Keratinocyte (primary cell): ENCODE measurements around the gene DNLZ. TPM values are rescaled to one million over a fixed set of nuclear protein-coding genes. Genes with fewer than 3 reads are reported as not detected.

Experiments
- DNase-seq: peaks from one replicate; pipeline ENCODE4 v3.0.0-alpha.2; 2011; ENCODE audit warnings: low read depth, missing footprints, low spot score
- FAIRE-seq: peaks from 2 replicates; lab custom pipeline; 2011; peaks lifted over from hg19 to GRCh38; lab: Jason Lieb, UNC
- H2AFZ ChIP-seq: 2 replicates; pipeline ENCODE4 v1.6.0; 2012; ENCODE audit warnings: low read length, control low read depth, inconsistent platforms; ENCODE audit not compliant: control insufficient read depth
- H3K27ac ChIP-seq: 2 replicates; pipeline ENCODE4 v1.5.1; 2011; ENCODE audit warnings: low read length; ENCODE audit not compliant: control insufficient read depth, insufficient read depth
- H3K27me3 ChIP-seq: 3 replicates; pipeline ENCODE4 v1.6.0; 2011; ENCODE audit warnings: low read length; ENCODE audit not compliant: control insufficient read depth, insufficient read depth; ENCODE audit errors: extremely low read depth
- H3K36me3 ChIP-seq, 2 experiments: 2 replicates in 1 of 2; 3 replicates in 1 of 2; pipeline ENCODE4 v1.5.1; 2011; ENCODE audit warnings: low read length in 2 of 2, mild to moderate bottlenecking in 1 of 2; ENCODE audit not compliant: control insufficient read depth in 2 of 2, insufficient read depth in 2 of 2; ENCODE audit errors: extremely low read depth in 1 of 2
- H3K4me1 ChIP-seq: 3 replicates; pipeline ENCODE4 v1.5.1; 2011; ENCODE audit warnings: low read length; ENCODE audit not compliant: control insufficient read depth, insufficient read depth; ENCODE audit errors: extremely low read depth
- H3K4me2 ChIP-seq: 3 replicates; pipeline ENCODE4 v1.6.0; 2011; ENCODE audit warnings: low read depth, low read length; ENCODE audit not compliant: control insufficient read depth, insufficient read depth; ENCODE audit errors: extremely low read depth
- H3K4me3 ChIP-seq, 3 experiments: fragments of 200-600 bp in 1 of 3; sonication (generic) in 1 of 3; 2 replicates in 2 of 3; 3 replicates in 1 of 3; pipeline ENCODE4 v1.5.1; 2011 to 2016; ENCODE audit warnings: low read length in 3 of 3, mild to moderate bottlenecking in 3 of 3, control low read depth in 2 of 3, inconsistent platforms in 1 of 3, low read depth in 1 of 3, mixed read lengths in 1 of 3, mixed run types in 1 of 3, moderate library complexity in 1 of 3; ENCODE audit not compliant: control insufficient read depth in 2 of 3, insufficient read depth in 2 of 3; ENCODE audit errors: extremely low read depth in 1 of 3
- H3K79me2 ChIP-seq: 2 replicates; pipeline ENCODE4 v1.6.0; 2012; ENCODE audit warnings: low read length; ENCODE audit not compliant: control insufficient read depth, insufficient read depth
- H3K9ac ChIP-seq: 3 replicates; pipeline ENCODE4 v1.6.0; 2011; ENCODE audit warnings: low read length; ENCODE audit not compliant: control insufficient read depth, insufficient read depth; ENCODE audit errors: extremely low read depth
- H3K9me1 ChIP-seq: 3 replicates; pipeline ENCODE4 v1.6.0; 2011; ENCODE audit warnings: low read length; ENCODE audit not compliant: control insufficient read depth, insufficient read depth; ENCODE audit errors: extremely low read depth
- H3K9me3 ChIP-seq: 2 replicates; pipeline ENCODE4 v1.5.1; 2012; ENCODE audit warnings: low read depth, low read length; ENCODE audit not compliant: control insufficient read depth
- H4K20me1 ChIP-seq: 3 replicates; pipeline ENCODE4 v1.6.0; 2011; ENCODE audit warnings: low read length; ENCODE audit not compliant: control insufficient read depth, insufficient read depth; ENCODE audit errors: extremely low read depth
- EZH2 ChIP-seq: IDR thresholded peaks from one replicate; pipeline ENCODE4 v1.6.1; 2012; ENCODE audit warnings: inconsistent platforms, mild to moderate bottlenecking, low read length, moderate library complexity
- dilution Hi-C: fragments of 300-500 bp; cut with MboI; formaldehyde crosslinking; loops from one replicate; pipeline ENCODE4 v1.7.0; 2020; ENCODE audit warnings: low sequenced_read_pairs; ENCODE audit not compliant: extremely low pct_ligation_motif_present
- polyA plus RNA-seq, 5 experiments: library from polyadenylated mRNA; depleted of rRNA in 3 of 5; stranded (reverse) in 3 of 5; stranded (forward) in 1 of 5; unstranded in 1 of 5; fragments of >200 nt; gene quantifications; 1 replicate in 1 of 5; 2 replicates in 3 of 5; 3 replicates in 1 of 5; pipeline versions ENCODE4 v1.2.1 to v1.2.3, GENCODE V29; 2011 to 2012; ENCODE audit warnings: missing spikeins in 2 of 5, low read depth in 1 of 5, low replicate concordance in 1 of 5
- TF ChIP-seq, protein P1 (sequence below), 3 experiments: IDR thresholded peaks in 1 of 3; conservative IDR thresholded peaks in 1 of 3; optimal IDR thresholded peaks in 1 of 3; 2 replicates in 2 of 3; 3 replicates in 1 of 3; pipeline versions ENCODE3 to v1.5.1; 2011; ENCODE audit warnings: low read length in 3 of 3, mild to moderate bottlenecking in 3 of 3, moderate library complexity in 2 of 3, control low read depth in 1 of 3, inconsistent platforms in 1 of 3; ENCODE audit not compliant: insufficient read depth in 2 of 3; ENCODE audit errors: extremely low read depth in 1 of 3

The DNLZ gene
- polyA plus RNA-seq, 1 donor (not counting 4 experiments of a cell fraction or from before 2014, with no cell fraction given) = 6.7 TPM

GRCh38 chr9:136411378-136411777, 47.8 kb upstream of the DNLZ start:
- peaks cover 36 to 43% of the 10 kb centered on the region in 2 experiments for H3K36me3 ChIP-seq
- no peaks in the 10 kb centered on the region for H3K9me3 ChIP-seq
- peaks cover 55% of the 10 kb centered on the region for H3K79me2 ChIP-seq
- dilution Hi-C loops = no loop called here
- TF ChIP-seq, protein P1, sequence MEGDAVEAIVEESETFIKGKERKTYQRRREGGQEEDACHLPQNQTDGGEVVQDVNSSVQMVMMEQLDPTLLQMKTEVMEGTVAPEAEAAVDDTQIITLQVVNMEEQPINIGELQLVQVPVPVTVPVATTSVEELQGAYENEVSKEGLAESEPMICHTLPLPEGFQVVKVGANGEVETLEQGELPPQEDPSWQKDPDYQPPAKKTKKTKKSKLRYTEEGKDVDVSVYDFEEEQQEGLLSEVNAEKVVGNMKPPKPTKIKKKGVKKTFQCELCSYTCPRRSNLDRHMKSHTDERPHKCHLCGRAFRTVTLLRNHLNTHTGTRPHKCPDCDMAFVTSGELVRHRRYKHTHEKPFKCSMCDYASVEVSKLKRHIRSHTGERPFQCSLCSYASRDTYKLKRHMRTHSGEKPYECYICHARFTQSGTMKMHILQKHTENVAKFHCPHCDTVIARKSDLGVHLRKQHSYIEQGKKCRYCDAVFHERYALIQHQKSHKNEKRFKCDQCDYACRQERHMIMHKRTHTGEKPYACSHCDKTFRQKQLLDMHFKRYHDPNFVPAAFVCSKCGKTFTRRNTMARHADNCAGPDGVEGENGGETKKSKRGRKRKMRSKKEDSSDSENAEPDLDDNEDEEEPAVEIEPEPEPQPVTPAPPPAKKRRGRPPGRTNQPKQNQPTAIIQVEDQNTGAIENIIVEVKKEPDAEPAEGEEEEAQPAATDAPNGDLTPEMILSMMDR (optimal IDR thresholded peaks at IDR 0.05 in 1 of 3, IDR thresholded peaks at IDR 0.05 in 1 of 3, conservative IDR thresholded peaks at IDR 0.05 in 1 of 3; ENCODE audit: extremely low read depth in 1 of 3, insufficient read depth in 2 of 3, low read length in 3 of 3) = no peak
- TF ChIP-seq EZH2 = no peak
- H3K4me2 ChIP-seq = peak overlapping the region; percentile 92
- peak overlapping the region; percentile 78 to 96 (median 95) for H3K4me3 ChIP-seq
- peak overlapping the region; percentile 82 for H3K27ac ChIP-seq
- no peak overlapping the region for H2AFZ ChIP-seq
- H3K4me1 ChIP-seq = peaks cover 25% of the 10 kb centered on the region
- H3K27me3 ChIP-seq = no peaks in the 10 kb centered on the region
- H4K20me1 ChIP-seq = peaks cover 11% of the 10 kb centered on the region
- no peaks in the 10 kb centered on the region for H3K9me1 ChIP-seq
- H3K9ac ChIP-seq = peak overlapping the region; percentile 97
- no peak for DNase-seq
- no peak for FAIRE-seq

DNA sequence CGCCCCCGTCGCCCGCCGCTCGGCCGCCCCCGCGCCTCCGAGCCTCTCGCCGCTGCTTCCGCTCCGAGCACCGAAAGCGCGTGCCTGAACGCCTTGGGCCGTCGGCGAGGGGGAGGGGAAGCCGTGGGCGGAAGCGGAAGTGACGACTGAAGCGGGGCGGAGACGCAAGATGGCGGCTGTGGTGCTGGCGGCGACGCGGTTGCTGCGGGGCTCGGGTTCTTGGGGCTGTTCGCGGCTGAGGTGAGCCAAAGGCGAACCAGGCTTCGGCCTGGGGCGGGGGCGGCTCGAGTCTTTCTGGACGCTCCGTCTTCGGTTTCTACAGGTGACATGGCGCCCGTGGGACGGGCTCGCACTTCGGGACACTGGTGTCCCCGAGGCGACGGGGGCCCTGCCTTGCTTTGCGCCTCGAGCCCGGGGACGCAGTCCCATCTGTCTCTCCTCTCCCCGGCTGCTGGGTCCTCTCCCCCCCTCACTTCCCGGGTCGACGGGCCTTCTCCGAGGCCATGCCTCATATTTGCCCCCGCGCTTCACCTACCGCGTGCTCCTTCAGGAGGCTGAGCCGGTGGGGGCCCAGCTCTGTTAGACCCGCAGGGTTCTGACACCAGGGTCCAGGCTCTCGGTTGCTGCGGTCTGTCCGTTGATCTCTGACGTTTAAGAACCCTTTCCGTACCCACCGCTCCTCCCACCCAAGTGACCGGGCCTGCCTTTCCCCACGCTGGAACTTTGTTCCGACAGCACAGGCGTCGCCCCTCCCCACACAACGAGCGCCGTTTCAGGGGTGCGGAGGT, 47.1 kb upstream of the DNLZ start, which contains the start of the genes ENTR1 and PMPCA:
ENTR1 (minus strand) TSS at position 115 of the 788 bp plus-strand sequence. CDS start 217 bp downstream, outside the sequence.
PMPCA (plus strand) TSS at position 159 of the 788 bp plus-strand sequence; CDS start at position 170, 11 bp downstream.
- Histone ChIP-seq H3K79me2 (peaks cover 55% of the 10 kb centered on the region), H3K9me1 (no peaks in the 10 kb centered on the region), H3K4me2 (peak within 1 kb of the TSS; percentile 92), H3K9me3 (no peaks in the 10 kb centered on the region), H3K27me3 (no peaks in the 10 kb centered on the region), H4K20me1 (peaks cover 11% of the 10 kb centered on the region), H2AFZ (peak within 1 kb of the TSS; percentile 58), H3K4me1 (peaks cover 25% of the 10 kb centered on the region), H3K27ac (peak within 1 kb of the TSS; percentile 82), H3K9ac (peak within 1 kb of the TSS; percentile 97), H3K4me3 (peak within 1 kb of the TSS; percentile 84 to 96 (median 95)), H3K36me3 (peaks cover 37% of the 10 kb centered on the region in 2 experiments)
- no peak for FAIRE-seq
- TF ChIP-seq, protein P1 (optimal IDR thresholded peaks at IDR 0.05 in 1 of 3, IDR thresholded peaks at IDR 0.05 in 1 of 3, conservative IDR thresholded peaks at IDR 0.05 in 1 of 3; ENCODE audit: extremely low read depth in 1 of 3, insufficient read depth in 2 of 3, low read length in 3 of 3) = no peak
- no peak for TF ChIP-seq EZH2
- dilution Hi-C loops = no loop called here
- DNase-seq = peak; percentile 40
